Esophagus squamous epithelium (tissue), 4 donors: Measurements from ENCODE around the gene GNA12.

ENCODE experiments used
- CTCF ChIP-seq, 6 experiments: fragments of 450-650 bp in 4 of 6; fragments of 200-600 bp in 2 of 6; sonication (generic) in 2 of 6; IDR thresholded peaks; one replicate each; pipeline ENCODE4 v1.5.1; 2016 to 2019; ENCODE audit warnings: antibody characterized with exemption in 6 of 6, mild to moderate bottlenecking in 4 of 6, moderate library complexity in 4 of 6
- POLR2A ChIP-seq, 4 donors: fragments of 450-650 bp; IDR thresholded peaks; one replicate each; pipeline ENCODE4 v1.6.1; 2017; ENCODE audit warnings: antibody characterized with exemption in 4 of 4, mild to moderate bottlenecking in 4 of 4, moderate library complexity in 3 of 4

GRCh38 chr7:2736411-2736914 lies 107.6 kb downstream of the GNA12 start:
- TF ChIP-seq CTCF (IDR thresholded peaks at IDR 0.05) (no peak), POLR2A (IDR thresholded peaks at IDR 0.05) (no peak)
